BLaER1 treated with 17β-estradiol and CSF1 and Interleukin-3, amounts not matched to agents 10 nM and 100 nM (cell line): ENCODE data around the gene TSPAN3.
A peak's percentile ranks its signal among the peaks of the same experiment; 100 is the strongest.

Experiments
- H3K27ac ChIP-seq, 11 experiments: shearing (Covaris generic); formaldehyde crosslinking; 2 replicates each; pipeline ENCODE4 v1.8.1; 2022
- H3K27me3 ChIP-seq, 11 experiments: shearing (Covaris generic); formaldehyde crosslinking; 2 replicates each; pipeline ENCODE4 v1.8.1; 2022
- H3K36me3 ChIP-seq, 11 experiments: shearing (Covaris generic); formaldehyde crosslinking; 2 replicates each; pipeline ENCODE4 v1.8.1; 2022
- H3K4me1 ChIP-seq, 10 experiments: shearing (Covaris generic); formaldehyde crosslinking; 2 replicates each; pipeline ENCODE4 v1.8.1; 2022
- H3K4me2 ChIP-seq, 11 experiments: shearing (Covaris generic); formaldehyde crosslinking; 2 replicates each; pipeline ENCODE4 v1.8.1; 2022
- H3K4me3 ChIP-seq, 10 experiments: shearing (Covaris generic); formaldehyde crosslinking; 2 replicates each; pipeline ENCODE4 v1.8.1; 2022
- H3K9ac ChIP-seq, 11 experiments: shearing (Covaris generic); formaldehyde crosslinking; 2 replicates each; pipeline ENCODE4 v1.8.1; 2022
- H3K9me3 ChIP-seq, 11 experiments: shearing (Covaris generic); formaldehyde crosslinking; replicated peaks in 1 of 11; 2 replicates each; pipeline ENCODE4 v1.8.1; 2022
- H4K20me1 ChIP-seq, 11 experiments: shearing (Covaris generic); formaldehyde crosslinking; 2 replicates each; pipeline ENCODE4 v1.8.1; 2022
- Cebpa-rat ChIP-seq, 11 experiments: shearing (Covaris generic); IDR thresholded peaks; 2 replicates each; pipeline ENCODE4 v1.8.1; 2022

TSPAN3 gene

DNA sequence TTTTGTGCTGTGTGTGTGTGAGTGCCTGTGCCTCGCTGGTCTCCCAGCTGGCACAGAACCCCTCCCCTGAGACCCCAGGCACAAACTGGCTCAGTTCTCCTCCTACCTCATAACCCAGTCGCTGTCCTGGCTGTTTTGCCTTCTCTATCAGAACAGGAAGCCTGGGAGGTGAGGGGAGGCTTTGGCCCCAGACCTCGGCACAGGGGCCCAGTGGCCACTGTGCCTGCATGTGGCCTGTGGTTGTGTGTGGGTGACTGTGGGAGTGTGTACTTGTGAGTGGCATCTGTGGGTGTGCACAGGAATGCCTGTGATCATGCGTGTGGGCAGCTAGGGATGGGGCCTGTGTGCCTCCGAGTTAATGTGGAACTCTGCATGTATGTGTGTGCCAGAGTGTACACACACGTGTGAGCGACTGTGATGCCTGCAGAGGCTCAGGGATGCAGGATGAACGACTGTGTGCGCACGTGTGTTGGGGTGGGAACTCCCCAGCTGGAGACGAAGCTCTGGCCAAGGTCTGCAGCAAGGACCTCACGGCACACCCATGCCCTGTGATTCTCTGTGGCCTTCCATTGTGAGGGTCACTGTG, 43.7 kb downstream of the TSPAN3 start:
- Histone ChIP-seq H3K36me3 (peaks cover 0 to 97% (median 94%) of the 10 kb centered on the region in 11 experiments; a peak in 18 of 22 replicates), H3K4me1 (peaks cover 63 to 95% (median 92%) of the 10 kb centered on the region in 10 experiments), H3K9me3 (no peaks in the 10 kb centered on the region), H3K9ac (peak overlapping the region in 8 of 11 experiments; percentile 3 to 69 (median 41); a peak in 12 of 22 replicates), H3K4me2 (peak overlapping the region; percentile 6 to 75 (median 44); a peak in 18 of 22 replicates), H3K27ac (peak overlapping the region in 6 of 11 experiments; percentile 21 to 74 (median 30); a peak in 9 of 22 replicates), H3K4me3 (no peak overlapping the region), H3K27me3 (no peaks in the 10 kb centered on the region), H4K20me1 (peaks cover 0 to 100% (median 80%) of the 10 kb centered on the region in 11 experiments; a peak in 20 of 22 replicates)
- TF ChIP-seq Cebpa-rat (IDR thresholded peaks at IDR 0.05), result no peak

GRCh38 chr15:77026501-77027110, 44.3 kb downstream of the TSPAN3 start:
- Histone ChIP-seq H3K4me2 (peak overlapping the region in 10 of 11 experiments; percentile 6 to 75 (median 44); a peak in 17 of 22 replicates), H3K4me1 (peaks cover 63 to 95% (median 93%) of the 10 kb centered on the region in 10 experiments), H3K36me3 (peaks cover 0 to 97% (median 94%) of the 10 kb centered on the region in 11 experiments; a peak in 18 of 22 replicates), H3K27me3 (no peaks in the 10 kb centered on the region), H3K9ac (peak overlapping the region; percentile 3 to 69 (median 39); a peak in 11 of 22 replicates), H3K27ac (peak overlapping the region in 8 of 11 experiments; percentile 9 to 74 (median 34); a peak in 9 of 22 replicates), H4K20me1 (peaks cover 0 to 100% (median 79%) of the 10 kb centered on the region in 11 experiments; a peak in 20 of 22 replicates), H3K4me3 (no peak overlapping the region), H3K9me3 (no peaks in the 10 kb centered on the region)
- TF ChIP-seq Cebpa-rat (IDR thresholded peaks at IDR 0.05), result no peak

DNA sequence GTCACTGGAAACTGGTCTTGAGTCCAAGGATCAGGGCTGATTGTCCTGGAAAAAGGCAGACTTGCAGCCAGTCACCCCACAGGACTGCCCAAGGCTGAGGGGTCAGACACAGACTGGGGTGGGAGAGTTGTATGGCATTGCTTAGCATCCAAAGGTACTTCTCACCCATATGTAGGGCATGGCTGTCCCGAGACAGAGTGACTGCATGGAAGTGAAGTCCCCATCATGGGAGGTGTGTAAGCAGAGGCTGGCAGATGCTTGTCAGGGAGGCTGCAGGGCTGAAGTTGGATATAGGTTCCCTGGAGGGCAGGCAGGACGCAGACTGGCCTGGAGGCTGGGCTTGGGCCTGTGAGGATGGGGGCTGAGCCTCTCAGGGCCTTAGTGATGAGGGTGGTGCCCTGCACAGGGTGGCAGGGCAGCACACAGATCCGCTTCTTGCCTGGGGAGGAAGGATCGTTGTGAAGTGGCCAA, 44.9 kb downstream of the TSPAN3 start:
- Histone ChIP-seq H3K27ac (peak overlapping the region in 7 of 11 experiments; percentile 16 to 74 (median 32); a peak in 11 of 22 replicates), H3K4me3 (no peak overlapping the region), H4K20me1 (peaks cover 0 to 100% (median 75%) of the 10 kb centered on the region in 11 experiments; a peak in 18 of 22 replicates), H3K9ac (peak overlapping the region; percentile 3 to 69 (median 28); a peak in 12 of 22 replicates), H3K4me1 (peaks cover 63 to 95% (median 93%) of the 10 kb centered on the region in 10 experiments), H3K4me2 (peak overlapping the region in 10 of 11 experiments; percentile 7 to 75 (median 44); a peak in 10 of 22 replicates), H3K36me3 (peaks cover 0 to 97% (median 95%) of the 10 kb centered on the region in 11 experiments; a peak in 18 of 22 replicates), H3K27me3 (no peaks in the 10 kb centered on the region), H3K9me3 (no peaks in the 10 kb centered on the region)
- TF ChIP-seq Cebpa-rat (IDR thresholded peaks at IDR 0.05), result no peak

- H3K36me3 ChIP-seq, result peaks cover 0 to 97% (median 95%) of the 10 kb centered on the region in 11 experiments; a peak in 18 of 22 replicates
- H3K4me1 ChIP-seq, result peaks cover 63 to 95% (median 93%) of the 10 kb centered on the region in 10 experiments
- H3K9ac ChIP-seq, result peak overlapping the region in 7 of 11 experiments; percentile 14 to 69 (median 39); a peak in 8 of 22 replicates
- H3K9me3 ChIP-seq, result no peaks in the 10 kb centered on the region
- H3K27ac ChIP-seq, result peak overlapping the region in 6 of 11 experiments; percentile 16 to 74 (median 34); a peak in 5 of 22 replicates
- H4K20me1 ChIP-seq, result peaks cover 0 to 100% (median 68%) of the 10 kb centered on the region in 11 experiments; a peak in 18 of 22 replicates
- peak overlapping the region in 4 of 11 experiments; percentile 7 to 75 (median 33); a peak in 3 of 22 replicates for H3K4me2 ChIP-seq
- no peaks in the 10 kb centered on the region for H3K27me3 ChIP-seq
- H3K4me3 ChIP-seq, result no peak overlapping the region
- no peak for TF ChIP-seq Cebpa-rat (IDR thresholded peaks at IDR 0.05)
Observed at GRCh38 chr15:77025083-77025901, 45.6 kb downstream of the TSPAN3 start.

DNA sequence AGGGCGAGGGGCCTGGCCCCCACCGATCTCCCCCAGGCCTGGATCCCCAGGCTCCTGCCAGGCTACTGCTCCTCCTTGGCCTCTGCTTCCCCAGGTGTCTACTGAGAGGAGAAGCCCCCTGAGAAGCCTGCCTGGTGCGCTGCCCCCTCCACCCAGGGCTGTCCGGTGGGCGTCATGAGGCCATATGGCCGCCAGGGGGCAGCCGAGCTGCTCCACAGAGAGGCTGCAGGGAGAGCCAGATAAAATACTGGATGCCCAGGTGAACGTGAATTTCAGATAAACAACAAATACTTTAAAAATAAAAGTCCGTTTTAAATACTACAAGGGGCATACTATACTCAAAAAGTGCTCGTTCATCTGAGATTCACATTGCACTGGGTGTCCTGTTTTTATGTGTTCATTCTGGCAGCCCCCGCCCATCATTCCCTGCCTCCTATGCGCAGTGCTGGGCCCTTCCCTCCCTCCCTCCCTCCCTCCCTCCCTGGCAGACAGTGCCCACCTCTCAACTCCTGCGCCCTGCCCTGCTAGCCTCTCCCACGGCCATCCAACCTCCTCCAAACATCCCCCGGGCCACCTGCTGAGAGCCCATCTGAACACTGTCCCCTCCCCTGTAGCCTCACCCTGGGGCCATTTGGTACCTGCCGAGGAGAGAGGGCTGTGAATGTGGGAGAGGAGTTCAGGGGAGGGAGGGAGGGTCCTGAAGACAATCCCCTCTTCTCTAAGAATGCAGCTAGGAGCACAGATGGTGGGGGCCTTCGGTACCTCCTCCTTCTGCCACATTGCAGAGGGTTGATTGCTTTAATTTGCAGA, 46.4 kb downstream of the TSPAN3 start:
- peaks cover 0 to 100% (median 63%) of the 10 kb centered on the region in 11 experiments; a peak in 18 of 22 replicates for H4K20me1 ChIP-seq
- peak overlapping the region in 2 of 11 experiments; percentile 22 to 55; a peak in 5 of 22 replicates for H3K9ac ChIP-seq
- no peak for TF ChIP-seq Cebpa-rat (IDR thresholded peaks at IDR 0.05)
- peak overlapping the region in 8 of 11 experiments; percentile 9 to 96 (median 42); a peak in 9 of 22 replicates for H3K27ac ChIP-seq
- peak overlapping the region in 2 of 11 experiments; percentile 5; a peak in 2 of 22 replicates for H3K4me2 ChIP-seq
- H3K36me3 ChIP-seq, result peaks cover 0 to 97% (median 93%) of the 10 kb centered on the region in 11 experiments; a peak in 18 of 22 replicates
- no peak overlapping the region for H3K4me3 ChIP-seq
- peaks cover 63 to 95% (median 93%) of the 10 kb centered on the region in 10 experiments for H3K4me1 ChIP-seq
- H3K9me3 ChIP-seq, result no peaks in the 10 kb centered on the region
- no peaks in the 10 kb centered on the region for H3K27me3 ChIP-seq

GRCh38 chr15:77023576-77024272, 47.2 kb downstream of the TSPAN3 start:
- no peak for TF ChIP-seq Cebpa-rat (IDR thresholded peaks at IDR 0.05)
- H3K27me3 ChIP-seq, result no peaks in the 10 kb centered on the region
- H3K4me1 ChIP-seq, result peaks cover 63 to 95% (median 93%) of the 10 kb centered on the region in 10 experiments
- H3K9ac ChIP-seq, result no peak overlapping the region; a peak in 3 of 22 replicates
- H3K36me3 ChIP-seq, result peaks cover 0 to 97% (median 93%) of the 10 kb centered on the region in 11 experiments; a peak in 18 of 22 replicates
- H3K4me2 ChIP-seq, result peak overlapping the region in 3 of 11 experiments; percentile 5 to 95 (median 91); a peak in 3 of 22 replicates
- H3K27ac ChIP-seq, result peak overlapping the region in 9 of 11 experiments; percentile 5 to 96 (median 72); a peak in 11 of 22 replicates
- H4K20me1 ChIP-seq, result peaks cover 0 to 100% (median 62%) of the 10 kb centered on the region in 11 experiments; a peak in 18 of 22 replicates
- no peak overlapping the region for H3K4me3 ChIP-seq
- no peaks in the 10 kb centered on the region for H3K9me3 ChIP-seq
